Effector CD4-positive, alpha-beta T cell (primary cell): ENCODE measurements around the gene LRRTM2.
"Not testable (repeated sequence)": the region's sequence is repeated elsewhere in the genome, so short reads cannot be mapped to it uniquely, and the experiment has no call there.

Source experiments
- DNase-seq: peaks from one replicate; pipeline ENCODE4 v3.0.0-alpha.2; 2020

The LRRTM2 gene

DNA sequence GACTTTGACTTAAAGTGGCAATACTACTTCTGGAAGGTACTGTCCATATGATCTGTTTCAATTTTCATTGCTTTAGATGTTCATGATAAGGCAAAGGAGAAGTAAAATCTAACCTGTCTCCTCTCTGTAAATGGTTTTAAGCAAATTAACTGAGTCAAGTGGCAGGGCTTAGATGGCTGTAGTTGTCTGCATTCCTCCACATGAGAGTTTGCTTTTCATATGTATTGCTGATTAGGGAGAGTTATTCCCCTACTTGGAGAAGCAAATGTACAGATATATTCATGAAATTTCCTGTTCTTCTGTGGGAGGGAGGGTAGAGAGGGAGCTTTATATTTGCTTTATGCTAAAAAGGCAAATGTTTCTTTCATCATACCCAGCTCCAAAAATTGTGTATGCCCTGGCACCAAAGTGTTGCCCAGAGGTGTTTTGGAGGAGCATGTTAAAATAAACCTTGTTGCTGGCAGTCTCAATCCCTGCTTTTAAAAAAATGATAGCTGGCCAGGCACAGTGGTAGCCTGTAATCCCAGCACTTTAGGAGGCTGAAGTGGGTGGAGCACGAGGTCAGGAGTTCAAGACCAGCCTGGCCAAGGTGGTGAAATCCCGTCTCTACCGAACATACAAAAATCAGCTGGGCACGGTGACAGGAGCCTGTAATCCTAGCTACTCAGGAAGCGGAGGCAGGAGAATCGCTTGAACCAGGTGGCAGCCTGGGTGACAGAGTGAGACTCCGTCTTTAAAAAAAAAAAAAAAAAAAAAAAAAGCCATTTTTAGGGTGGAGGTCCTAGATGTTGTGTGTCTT, 3.5 kb upstream of the LRRTM2 start:
- DNase-seq: no peak

- DNase-seq: no peak
These were observed 1.7 kb upstream of the LRRTM2 start for GRCh38 chr5:138876811-138877210.

DNA sequence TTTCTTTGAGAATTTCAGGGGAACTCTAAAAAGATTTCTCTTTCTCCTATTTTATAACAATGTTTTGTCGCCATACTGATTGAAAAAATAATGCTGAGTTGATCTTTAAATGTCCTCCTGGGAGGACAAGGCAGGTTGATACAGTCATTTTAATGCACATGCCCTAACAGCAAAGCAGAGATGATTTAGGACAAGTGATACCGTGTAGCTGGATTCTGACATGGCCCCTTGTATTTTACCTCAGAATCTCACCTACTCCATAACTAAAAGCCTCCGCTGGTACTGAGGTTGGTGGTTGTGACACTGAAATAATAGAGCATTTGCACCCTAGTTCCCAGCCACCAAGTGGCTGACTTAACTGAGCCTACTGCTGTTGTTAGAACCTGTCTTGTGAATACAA, 811 bp upstream of the LRRTM2 start:
- no peak for DNase-seq

DNA sequence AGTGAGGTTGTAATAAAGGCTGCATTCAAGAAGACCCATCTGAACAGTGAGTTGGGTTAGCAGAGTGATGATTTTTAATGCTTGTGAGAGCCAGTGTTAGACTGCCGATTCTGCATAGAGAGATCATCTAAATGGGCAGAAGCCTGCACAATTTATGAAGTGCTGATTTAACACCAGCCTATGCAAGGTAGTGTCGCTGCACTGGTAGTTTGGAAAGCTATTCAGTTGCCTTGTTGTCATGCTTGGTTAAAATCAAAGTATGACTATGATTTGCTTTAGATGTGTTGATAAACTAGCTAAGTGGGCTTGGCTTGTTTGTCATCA, 379 bp upstream of the LRRTM2 start:
- DNase-seq: no peak

- no peak for DNase-seq
These were observed 894 bp downstream of the LRRTM2 start for GRCh38 chr5:138874241-138874640.

GRCh38 chr5:138873466-138874221, 1.5 kb downstream of the LRRTM2 start:
- no peak for DNase-seq

DNA sequence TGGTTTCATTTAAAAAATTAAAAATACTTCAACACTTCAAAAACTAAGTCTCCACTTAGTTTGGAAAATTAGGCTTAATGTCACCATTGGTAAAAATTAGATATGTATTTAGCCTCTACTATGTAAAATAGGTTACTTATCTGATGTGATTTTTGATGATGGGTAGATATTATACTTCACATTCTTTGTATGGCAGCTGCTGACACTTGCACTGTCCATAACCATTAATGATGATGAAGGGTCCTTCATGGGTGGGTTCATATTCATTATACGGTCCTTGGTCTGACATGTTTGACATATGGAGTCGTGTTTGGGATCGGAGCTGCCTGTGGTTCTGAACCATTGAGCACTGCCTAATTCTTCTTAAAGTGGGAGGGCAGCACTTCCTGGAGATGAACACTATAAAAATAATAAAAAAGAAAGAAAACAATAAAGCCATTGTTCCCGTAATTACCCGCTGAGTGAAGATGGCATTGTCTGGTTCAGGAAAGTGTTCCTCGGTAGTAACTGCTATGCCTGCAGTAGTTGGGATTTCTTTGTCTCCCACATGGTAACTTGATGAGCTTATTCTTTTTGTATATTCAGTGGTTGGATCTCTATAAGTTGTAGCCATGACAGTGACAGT, 2.2 kb downstream of the LRRTM2 start:
- DNase-seq: no peak

GRCh38 chr5:138870611-138871010, 4.5 kb downstream of the LRRTM2 start:
- DNase-seq: no peak

DNA sequence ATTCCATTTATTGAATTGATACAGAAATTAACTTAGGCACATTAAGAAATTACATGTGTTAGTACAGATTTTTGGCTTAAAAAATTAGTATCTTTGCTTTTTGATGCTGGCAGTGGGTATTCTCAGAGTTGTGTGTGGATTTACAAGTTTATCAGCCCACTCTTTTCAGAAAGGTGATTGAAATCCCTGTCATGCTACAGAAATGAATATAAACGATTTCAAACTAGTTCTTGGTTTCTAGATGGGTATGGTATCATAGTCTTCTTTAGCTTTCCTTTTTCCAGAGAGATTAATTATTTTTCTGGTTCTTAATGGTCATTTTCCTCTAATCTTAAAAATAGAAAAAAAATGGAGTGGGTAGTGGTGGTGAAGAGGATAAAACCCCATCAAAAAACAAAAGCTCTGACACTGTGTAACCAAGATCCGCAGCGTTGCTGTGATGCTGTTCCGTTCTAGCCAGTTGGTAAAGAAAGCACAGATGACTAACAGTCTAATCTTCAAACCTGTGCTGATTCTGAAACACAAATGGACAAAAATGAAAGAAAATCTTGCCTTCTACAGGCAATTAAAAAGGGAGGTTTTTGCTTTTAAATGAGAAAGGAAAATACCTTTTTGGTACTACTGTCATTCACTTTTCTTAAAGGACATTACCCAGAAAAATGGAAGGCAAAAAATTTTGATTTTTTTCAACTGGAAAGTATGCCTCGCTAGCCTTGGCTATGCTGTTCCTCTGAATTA, 5.2 kb downstream of the LRRTM2 start:
- DNase-seq: no peak

DNA sequence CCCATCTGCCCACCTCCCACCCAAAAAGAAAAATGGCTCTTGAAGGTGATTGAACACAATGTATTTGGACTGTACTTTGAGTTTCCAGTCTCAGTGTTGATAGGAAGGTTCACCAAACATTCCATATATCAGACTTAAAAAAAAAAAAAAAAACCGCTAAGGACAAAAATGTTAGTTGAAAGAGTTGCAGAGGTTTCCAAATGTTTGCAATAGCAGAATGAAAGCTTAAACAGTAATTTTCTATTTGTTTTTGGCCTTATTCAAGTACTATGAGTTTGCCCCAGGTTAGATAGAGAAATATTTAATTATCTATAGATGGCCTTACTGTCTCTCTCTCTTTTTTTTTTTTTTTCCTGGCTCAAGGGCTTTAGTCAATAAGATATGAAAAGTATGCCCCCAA, 6.1 kb downstream of the LRRTM2 start:
- DNase-seq: no peak

GRCh38 chr5:138867011-138867410, 8.1 kb downstream of the LRRTM2 start:
- no peak for DNase-seq

DNA sequence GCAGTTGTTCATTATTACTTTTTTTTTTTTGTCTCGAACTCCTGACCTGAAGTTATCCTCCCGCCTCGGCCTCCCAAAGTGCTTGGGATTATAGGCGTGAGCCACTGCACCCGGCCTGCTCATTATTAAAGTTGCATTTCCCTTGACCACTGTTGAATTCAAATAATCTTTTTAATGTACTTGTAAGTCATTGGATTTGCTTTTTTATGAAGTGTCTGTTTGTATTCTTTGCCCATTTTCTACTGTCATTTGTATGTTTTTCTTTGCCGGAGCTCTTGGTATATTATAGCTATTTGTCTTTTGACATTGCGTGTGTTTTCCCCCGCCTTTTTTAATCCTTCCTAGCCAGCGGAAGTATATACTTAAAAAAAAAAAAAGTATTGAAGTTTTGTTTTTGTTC, 22.0 kb downstream of the LRRTM2 start:
- no peak for DNase-seq

GRCh38 chr5:138850865-138851435, 24.2 kb downstream of the LRRTM2 start:
- no peak for DNase-seq

DNA sequence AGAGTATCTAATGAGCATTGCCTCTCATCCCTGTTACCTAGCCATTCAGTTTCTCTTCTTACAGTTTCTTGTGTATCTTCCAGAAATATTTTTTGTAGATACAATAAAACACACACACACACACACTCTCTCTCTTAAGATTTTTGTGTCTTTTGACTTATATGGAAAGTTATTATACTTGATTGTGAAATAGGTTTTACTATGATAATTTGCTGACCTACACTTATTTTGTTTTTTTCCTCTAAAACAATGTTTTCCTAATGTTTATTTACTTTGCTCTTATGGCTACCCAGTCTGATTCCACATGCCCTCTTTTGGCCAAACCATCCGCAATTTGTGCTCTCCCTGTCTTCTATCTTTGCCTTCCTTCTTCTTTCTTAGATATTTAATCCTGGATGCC, 25.3 kb downstream of the LRRTM2 start:
- no peak for DNase-seq

GRCh38 chr5:138849439-138849838, 25.7 kb downstream of the LRRTM2 start:
- DNase-seq: no peak

DNA sequence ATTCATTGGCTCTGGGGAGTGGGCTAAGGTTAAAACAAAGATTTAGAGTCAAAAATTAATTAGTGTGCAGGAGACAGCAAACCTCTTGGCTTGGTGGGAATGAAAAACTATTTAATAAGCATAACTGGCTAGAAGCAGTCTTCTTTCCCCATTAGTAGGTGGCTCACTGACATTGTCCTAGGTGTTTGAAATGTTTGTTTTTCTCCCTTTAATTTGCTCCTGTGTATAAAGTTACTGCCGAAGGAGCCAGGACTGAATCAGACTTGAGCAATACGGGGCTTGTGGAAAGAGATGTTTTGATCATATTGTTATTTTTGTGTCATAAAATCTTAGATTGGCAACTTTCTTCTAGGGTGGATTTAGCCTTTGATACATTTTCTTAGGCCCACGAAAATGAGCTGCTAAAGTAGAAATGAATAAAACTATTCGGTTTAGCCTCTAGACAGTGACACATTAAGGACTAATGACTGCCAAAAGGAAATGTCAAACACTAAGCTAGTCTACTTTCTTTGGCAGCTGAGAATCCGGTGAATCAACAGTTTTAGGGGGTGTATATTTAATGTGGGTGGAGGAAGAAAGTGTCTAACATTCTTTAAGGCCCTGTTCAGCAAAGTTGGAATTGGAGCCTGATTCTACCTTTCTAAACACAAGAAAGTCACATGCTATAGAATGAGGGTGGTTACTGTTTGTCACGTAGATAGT, 30.2 kb downstream of the LRRTM2 start:
- no peak for DNase-seq

DNA sequence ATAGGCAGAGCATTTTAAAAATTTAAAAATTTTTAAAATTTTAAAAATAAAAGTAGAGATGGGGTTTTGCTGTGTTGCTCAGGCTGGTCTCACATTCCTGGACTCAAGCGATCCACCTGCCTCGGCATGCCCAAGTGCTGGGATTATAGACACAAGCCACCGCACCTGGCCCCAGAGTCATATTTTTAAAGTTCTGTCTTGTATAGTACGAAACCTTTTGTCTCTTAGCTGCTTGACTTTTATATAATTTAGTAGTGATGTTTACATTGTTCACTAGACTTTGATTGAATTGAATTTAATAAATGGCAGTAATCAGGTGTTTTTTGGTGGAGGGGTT, 31.0 kb downstream of the LRRTM2 start:
- no peak for DNase-seq

- no peak for DNase-seq
These were observed 31.6 kb downstream of the LRRTM2 start for GRCh38 chr5:138843316-138844124.

- no peak for DNase-seq
These were observed 33.6 kb downstream of the LRRTM2 start for GRCh38 chr5:138841531-138841930.

DNA sequence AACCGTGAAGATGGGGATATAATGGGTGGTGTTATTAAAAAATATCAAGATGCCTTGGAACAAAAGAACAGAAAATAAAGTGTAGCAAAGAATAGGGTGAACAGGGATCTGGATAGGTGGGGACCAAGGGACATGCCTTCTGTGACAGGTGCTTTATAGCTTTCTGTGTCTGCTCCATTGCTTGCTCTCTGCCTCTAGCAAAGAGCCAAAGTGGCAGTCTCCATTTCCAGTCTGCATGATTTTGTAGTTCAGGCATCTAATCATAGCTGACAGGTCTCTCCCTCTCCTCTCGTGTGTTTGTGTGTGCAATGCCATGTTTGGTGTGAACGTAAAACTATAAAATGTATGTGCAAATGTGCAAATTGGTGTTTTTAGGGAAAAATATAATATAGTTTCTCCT, 35.0 kb downstream of the LRRTM2 start:
- DNase-seq: no peak

DNA sequence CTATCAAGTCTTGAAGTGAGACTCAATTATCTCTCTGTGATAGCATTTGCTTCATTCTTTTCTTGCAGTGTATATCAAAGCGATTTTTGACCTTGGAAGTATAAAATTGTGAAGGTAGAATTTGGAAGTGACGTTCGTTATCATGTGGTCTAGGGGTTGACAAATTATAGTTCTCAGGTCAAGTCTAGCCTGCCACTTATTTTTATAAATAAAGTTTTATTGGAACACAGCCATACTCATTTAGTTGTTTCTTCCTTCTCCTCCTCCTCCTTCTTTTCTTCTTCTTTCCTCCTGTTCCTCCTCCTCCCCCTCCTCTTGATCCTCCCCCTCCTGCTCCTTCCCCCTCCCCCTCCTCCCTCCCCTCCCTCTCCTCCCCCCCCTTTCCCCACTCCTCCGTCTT, 38.0 kb downstream of the LRRTM2 start:
- no peak for DNase-seq

- DNase-seq: not testable (repeated sequence)
These were observed 40.3 kb downstream of the LRRTM2 start for GRCh38 chr5:138834853-138835252.
